GM12878 (cell line): Measurements from ENCODE around the gene PCLO.

Experiments
- ETV6 ChIP-seq, 2 experiments: fragments of 450-650 bp in 1 of 2; IDR thresholded peaks in 1 of 2; conservative IDR thresholded peaks in 1 of 2; 2 replicates each; pipeline ENCODE4 v1.6.1; 2014; ENCODE audit warnings: antibody characterized with exemption in 1 of 2, borderline replicate concordance in 1 of 2, low read depth in 1 of 2, mild to moderate bottlenecking in 1 of 2, moderate library complexity in 1 of 2
- HDGF ChIP-seq: fragments of 450-650 bp; IDR thresholded peaks from 2 replicates; pipeline ENCODE4 v1.6.1; 2016; ENCODE audit warnings: antibody characterized with exemption
- IRF3 ChIP-seq: fragments of 450-650 bp; IDR thresholded peaks from 2 replicates; pipeline ENCODE4 v1.6.1; 2014; ENCODE audit warnings: mild to moderate bottlenecking
- POU2F2 ChIP-seq: IDR thresholded peaks from 3 replicates; pipeline ENCODE4 v1.6.1; 2011; ENCODE audit warnings: low read depth, mild to moderate bottlenecking, low read length, borderline replicate concordance
- RB1 ChIP-seq: fragments of 450-650 bp; formaldehyde crosslinking; IDR thresholded peaks from 2 replicates; pipeline ENCODE4 v1.6.1; 2017; ENCODE audit warnings: mild to moderate bottlenecking, borderline replicate concordance
- RFX5 ChIP-seq: IDR thresholded peaks from 2 replicates; pipeline ENCODE4 v1.6.1; 2011; ENCODE audit warnings: low read depth, low read length, improper control_type of control experiment
- SP1 ChIP-seq: IDR thresholded peaks from one replicate; pipeline ENCODE4 v1.6.1; 2011; ENCODE audit warnings: low read depth, low read length
- SUPT20H ChIP-seq: IDR thresholded peaks from 2 replicates; pipeline ENCODE4 v1.6.1; 2011; ENCODE audit warnings: low read depth, mild to moderate bottlenecking, low read length, moderate library complexity, borderline replicate concordance; ENCODE audit not compliant: control insufficient read depth
- USF2 ChIP-seq: IDR thresholded peaks from 2 replicates; pipeline ENCODE4 v1.6.1; 2011; ENCODE audit warnings: low read depth, low read length, improper control_type of control experiment, borderline replicate concordance
- WRNIP1 ChIP-seq: IDR thresholded peaks from 2 replicates; pipeline ENCODE4 v1.6.1; 2011; ENCODE audit warnings: low read depth, low read length, improper control_type of control experiment, borderline replicate concordance
- TF ChIP-seq, protein P1 (sequence below), 3 experiments: IDR thresholded peaks in 2 of 3; conservative IDR thresholded peaks in 1 of 3; 2 replicates each; pipeline ENCODE4 v1.5.1; 2011; ENCODE audit warnings: low read depth in 3 of 3, low read length in 3 of 3, mild to moderate bottlenecking in 3 of 3, control low read depth in 2 of 3, moderate library complexity in 2 of 3, inconsistent platforms in 1 of 3, mixed read lengths in 1 of 3; ENCODE audit not compliant: control insufficient read depth in 2 of 3, insufficient read depth in 1 of 3; ENCODE audit errors: extremely low read depth in 1 of 3
- TF ChIP-seq, protein P2 (sequence below): fragments of 450-650 bp; formaldehyde crosslinking; IDR thresholded peaks from 2 replicates; pipeline ENCODE4 v1.4.0; 2020; ENCODE audit warnings: mild to moderate bottlenecking, moderate library complexity
- TF ChIP-seq, protein P3 (sequence below): IDR thresholded peaks from 2 replicates; pipeline ENCODE4 v1.6.1; 2012; ENCODE audit warnings: mild to moderate bottlenecking, low read depth, low read length

GRCh38 chr7:82957521-82957920 is 205.2 kb downstream of the PCLO start:
- TF ChIP-seq RFX5 = no peak
- TF ChIP-seq, protein P1, sequence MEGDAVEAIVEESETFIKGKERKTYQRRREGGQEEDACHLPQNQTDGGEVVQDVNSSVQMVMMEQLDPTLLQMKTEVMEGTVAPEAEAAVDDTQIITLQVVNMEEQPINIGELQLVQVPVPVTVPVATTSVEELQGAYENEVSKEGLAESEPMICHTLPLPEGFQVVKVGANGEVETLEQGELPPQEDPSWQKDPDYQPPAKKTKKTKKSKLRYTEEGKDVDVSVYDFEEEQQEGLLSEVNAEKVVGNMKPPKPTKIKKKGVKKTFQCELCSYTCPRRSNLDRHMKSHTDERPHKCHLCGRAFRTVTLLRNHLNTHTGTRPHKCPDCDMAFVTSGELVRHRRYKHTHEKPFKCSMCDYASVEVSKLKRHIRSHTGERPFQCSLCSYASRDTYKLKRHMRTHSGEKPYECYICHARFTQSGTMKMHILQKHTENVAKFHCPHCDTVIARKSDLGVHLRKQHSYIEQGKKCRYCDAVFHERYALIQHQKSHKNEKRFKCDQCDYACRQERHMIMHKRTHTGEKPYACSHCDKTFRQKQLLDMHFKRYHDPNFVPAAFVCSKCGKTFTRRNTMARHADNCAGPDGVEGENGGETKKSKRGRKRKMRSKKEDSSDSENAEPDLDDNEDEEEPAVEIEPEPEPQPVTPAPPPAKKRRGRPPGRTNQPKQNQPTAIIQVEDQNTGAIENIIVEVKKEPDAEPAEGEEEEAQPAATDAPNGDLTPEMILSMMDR (IDR thresholded peaks at IDR 0.05 in 2 of 3, conservative IDR thresholded peaks at IDR 0.05 in 1 of 3; ENCODE audit: control insufficient read depth in 2 of 3, extremely low read depth in 1 of 3, insufficient read depth in 1 of 3, low read depth in 3 of 3, low read length in 3 of 3) = no peak
- TF ChIP-seq WRNIP1 = no peak
- no peak for TF ChIP-seq HDGF
- TF ChIP-seq, protein P2, sequence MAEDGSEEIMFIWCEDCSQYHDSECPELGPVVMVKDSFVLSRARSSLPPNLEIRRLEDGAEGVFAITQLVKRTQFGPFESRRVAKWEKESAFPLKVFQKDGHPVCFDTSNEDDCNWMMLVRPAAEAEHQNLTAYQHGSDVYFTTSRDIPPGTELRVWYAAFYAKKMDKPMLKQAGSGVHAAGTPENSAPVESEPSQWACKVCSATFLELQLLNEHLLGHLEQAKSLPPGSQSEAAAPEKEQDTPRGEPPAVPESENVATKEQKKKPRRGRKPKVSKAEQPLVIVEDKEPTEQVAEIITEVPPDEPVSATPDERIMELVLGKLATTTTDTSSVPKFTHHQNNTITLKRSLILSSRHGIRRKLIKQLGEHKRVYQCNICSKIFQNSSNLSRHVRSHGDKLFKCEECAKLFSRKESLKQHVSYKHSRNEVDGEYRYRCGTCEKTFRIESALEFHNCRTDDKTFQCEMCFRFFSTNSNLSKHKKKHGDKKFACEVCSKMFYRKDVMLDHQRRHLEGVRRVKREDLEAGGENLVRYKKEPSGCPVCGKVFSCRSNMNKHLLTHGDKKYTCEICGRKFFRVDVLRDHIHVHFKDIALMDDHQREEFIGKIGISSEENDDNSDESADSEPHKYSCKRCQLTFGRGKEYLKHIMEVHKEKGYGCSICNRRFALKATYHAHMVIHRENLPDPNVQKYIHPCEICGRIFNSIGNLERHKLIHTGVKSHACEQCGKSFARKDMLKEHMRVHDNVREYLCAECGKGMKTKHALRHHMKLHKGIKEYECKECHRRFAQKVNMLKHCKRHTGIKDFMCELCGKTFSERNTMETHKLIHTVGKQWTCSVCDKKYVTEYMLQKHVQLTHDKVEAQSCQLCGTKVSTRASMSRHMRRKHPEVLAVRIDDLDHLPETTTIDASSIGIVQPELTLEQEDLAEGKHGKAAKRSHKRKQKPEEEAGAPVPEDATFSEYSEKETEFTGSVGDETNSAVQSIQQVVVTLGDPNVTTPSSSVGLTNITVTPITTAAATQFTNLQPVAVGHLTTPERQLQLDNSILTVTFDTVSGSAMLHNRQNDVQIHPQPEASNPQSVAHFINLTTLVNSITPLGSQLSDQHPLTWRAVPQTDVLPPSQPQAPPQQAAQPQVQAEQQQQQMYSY (CRISPR knock-in tag) = no peak
- TF ChIP-seq, protein P3, sequence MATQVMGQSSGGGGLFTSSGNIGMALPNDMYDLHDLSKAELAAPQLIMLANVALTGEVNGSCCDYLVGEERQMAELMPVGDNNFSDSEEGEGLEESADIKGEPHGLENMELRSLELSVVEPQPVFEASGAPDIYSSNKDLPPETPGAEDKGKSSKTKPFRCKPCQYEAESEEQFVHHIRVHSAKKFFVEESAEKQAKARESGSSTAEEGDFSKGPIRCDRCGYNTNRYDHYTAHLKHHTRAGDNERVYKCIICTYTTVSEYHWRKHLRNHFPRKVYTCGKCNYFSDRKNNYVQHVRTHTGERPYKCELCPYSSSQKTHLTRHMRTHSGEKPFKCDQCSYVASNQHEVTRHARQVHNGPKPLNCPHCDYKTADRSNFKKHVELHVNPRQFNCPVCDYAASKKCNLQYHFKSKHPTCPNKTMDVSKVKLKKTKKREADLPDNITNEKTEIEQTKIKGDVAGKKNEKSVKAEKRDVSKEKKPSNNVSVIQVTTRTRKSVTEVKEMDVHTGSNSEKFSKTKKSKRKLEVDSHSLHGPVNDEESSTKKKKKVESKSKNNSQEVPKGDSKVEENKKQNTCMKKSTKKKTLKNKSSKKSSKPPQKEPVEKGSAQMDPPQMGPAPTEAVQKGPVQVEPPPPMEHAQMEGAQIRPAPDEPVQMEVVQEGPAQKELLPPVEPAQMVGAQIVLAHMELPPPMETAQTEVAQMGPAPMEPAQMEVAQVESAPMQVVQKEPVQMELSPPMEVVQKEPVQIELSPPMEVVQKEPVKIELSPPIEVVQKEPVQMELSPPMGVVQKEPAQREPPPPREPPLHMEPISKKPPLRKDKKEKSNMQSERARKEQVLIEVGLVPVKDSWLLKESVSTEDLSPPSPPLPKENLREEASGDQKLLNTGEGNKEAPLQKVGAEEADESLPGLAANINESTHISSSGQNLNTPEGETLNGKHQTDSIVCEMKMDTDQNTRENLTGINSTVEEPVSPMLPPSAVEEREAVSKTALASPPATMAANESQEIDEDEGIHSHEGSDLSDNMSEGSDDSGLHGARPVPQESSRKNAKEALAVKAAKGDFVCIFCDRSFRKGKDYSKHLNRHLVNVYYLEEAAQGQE = no peak
- TF ChIP-seq SUPT20H = no peak
- TF ChIP-seq RB1 = no peak
- TF ChIP-seq ETV6 (conservative IDR thresholded peaks at IDR 0.05 in 1 of 2, IDR thresholded peaks at IDR 0.05 in 1 of 2; ENCODE audit: borderline replicate concordance in 1 of 2, low read depth in 1 of 2) = no peak
- TF ChIP-seq POU2F2 = no peak
- no peak for TF ChIP-seq USF2
- TF ChIP-seq SP1 = no peak
- no peak for TF ChIP-seq IRF3
